ENCODE data around the gene PKP4. TPM values are rescaled to one million over a fixed set of nuclear protein-coding genes. Genes with fewer than 3 reads are reported as not detected.
"Not testable (repeated sequence)": the region's sequence is repeated elsewhere in the genome, so short reads cannot be mapped to it uniquely, and the experiment has no call there.

PKP4 gene
- total RNA-seq, 1 donor from 2014 or later = 42.4 TPM

DNA sequence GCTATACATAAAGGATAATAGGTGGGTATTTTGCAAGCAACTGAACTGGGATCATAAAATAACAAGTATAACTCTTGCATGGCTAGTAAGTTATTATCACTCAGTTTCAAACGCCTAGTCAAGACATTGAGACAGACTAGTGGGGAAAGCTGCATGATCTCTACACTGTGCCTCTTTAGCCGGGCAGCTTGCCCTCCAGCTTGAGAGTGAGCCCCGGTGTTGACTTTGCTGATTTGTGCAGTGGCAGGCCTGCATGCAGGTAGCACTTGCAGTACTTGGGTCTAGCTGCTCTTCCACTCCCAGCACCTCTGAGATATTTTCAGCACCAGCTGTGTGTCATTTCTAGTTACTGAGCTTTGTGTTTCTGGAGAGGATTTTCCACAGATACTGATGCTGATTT, 219.5 kb downstream of the PKP4 start:
- no peak for DNase-seq (ENCODE audit: low spot score)

DNA sequence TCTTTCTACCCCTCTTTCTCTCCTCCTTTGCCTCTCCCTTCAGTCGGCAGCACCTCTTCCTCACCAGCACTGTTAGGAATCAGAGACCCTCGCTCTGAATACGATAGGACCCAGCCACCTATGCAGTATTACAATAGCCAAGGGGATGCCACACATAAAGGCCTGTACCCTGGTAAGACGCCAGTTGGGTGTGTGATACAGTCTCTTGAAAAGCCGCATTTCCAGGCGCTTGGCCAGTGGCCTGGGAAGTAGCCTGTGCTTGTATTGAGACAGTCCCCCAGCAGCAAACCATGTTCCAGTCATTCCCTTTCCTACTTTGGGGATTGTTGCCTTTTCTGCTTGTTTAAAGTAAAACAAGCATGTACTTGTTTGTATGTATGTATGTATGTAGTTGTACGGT, 219.9 kb downstream of the PKP4 start:
- no peak for DNase-seq (ENCODE audit: low spot score)

DNA sequence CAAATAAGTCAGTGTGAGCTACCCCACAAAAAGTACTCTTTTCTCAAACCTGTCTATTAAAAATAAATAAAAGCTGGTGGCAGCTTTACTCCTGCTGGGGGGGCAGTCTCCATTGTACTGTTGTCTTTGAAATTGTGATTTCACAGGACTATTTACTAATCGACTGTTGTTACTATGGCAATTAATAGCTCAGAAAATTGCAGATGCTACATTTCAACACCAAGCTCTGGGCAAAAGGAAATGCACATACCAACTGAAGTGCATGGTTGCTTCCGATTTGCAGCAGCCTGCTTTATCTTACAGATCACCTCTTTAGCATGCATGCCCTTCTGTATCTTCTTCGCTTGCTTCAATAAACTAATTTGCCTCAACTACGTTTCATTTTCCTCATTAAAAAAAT, 220.8 kb downstream of the PKP4 start:
- DNase-seq (ENCODE audit: low spot score) = no peak

DNA sequence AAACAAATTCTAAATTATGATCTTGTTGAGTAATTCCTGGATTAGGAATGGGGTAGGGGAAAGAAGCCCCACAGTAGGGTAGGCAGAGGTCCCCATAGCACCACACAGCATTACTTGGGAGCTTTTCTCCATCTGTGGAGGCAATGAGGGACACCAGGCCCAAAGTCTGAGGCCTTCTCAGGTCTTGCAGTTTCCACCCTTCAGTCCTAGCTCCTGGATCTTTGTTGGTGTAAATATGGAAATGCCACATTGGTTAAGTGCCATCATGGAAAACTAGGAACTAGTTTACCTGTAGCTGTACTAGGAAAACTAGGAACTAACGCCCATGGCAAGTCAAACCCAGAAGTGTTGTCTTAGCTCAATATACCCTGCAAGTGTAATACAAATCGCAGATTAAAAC, 225.1 kb downstream of the PKP4 start:
- no peak for DNase-seq (ENCODE audit: low spot score)

DNA sequence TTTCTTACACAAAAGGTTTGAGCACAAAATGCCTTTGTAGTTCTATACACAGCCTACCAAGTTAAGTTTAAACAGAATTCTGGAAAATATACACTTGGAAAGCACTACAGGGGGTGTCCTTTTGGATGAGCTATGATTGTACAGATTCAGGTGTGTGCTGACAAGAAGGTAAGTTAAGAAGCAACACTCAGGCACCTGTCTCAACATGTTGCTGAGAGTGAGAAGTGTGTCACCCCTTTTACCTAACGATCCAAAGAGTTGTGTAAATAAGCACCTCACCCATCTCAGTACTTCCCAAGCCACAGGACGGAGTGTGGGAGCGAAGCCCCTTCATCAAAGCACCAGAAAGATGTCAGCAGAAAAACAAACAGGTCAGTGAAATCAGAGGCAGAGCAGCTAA, 228.9 kb downstream of the PKP4 start:
- no peak for DNase-seq (ENCODE audit: low spot score)

DNA sequence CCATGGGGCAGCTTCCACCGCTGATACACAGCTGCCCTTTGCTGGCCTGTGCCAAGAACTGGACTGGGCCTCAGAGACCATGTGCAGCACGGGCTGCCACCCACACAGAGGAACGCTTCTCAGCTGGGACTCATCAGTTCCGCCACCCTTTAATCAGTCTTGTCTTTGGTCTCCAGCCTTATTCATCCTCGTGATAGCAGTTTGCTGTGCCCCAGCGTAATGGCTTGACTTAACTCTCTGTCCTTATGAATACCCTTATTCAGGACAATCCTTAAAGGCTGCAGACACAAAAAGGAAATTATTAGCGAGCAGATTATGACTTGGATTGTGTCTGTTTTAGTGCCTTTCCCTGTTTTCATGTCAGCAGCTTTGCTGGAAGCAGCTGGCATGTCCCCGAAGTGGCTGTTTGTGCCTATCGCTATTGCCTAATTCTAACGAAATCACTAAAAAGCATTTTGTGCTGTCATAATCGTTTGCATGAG, 229.5 kb downstream of the PKP4 start:
- no peak for DNase-seq (ENCODE audit: low spot score)

DNA sequence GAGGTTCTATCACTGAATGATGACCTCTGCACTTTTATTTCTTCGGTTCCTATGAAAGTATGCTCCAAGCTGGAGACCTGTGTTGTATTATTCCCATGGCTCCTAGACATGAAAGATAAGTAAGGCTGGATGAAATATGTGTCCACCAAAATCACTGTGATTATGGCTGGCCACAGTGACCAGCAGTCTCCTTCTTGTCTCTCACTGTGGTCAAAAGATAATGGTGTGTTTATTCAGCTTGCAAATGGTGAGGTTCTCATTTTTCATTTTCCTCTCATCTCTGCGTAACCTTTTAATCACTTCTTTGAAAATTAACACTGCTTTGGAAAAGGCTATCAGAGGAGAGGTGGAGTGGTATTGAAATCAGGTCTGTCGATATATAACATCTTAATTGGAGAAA, 230.6 kb downstream of the PKP4 start:
- DNase-seq (ENCODE audit: low spot score) = no peak

DNA sequence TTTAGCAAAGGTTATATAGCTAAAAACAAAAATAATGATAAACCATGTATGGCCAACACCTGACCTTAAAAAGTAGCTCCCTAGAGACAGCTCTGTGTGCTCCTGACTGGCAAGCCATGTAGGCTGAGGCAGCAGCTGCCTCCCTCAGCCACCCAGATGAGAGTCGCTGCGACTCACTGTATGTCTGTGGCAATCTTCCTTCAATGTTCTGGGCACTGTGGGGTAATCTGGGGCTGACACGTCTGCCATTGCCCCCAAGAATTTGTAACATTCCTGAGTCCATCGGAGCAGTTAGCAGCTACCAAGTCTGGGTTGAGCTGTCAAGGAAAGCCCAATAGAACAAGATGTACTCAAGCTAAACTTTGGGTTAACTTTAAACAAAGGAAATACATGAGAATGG, 232.0 kb downstream of the PKP4 start:
- DNase-seq (ENCODE audit: low spot score) = no peak

DNA sequence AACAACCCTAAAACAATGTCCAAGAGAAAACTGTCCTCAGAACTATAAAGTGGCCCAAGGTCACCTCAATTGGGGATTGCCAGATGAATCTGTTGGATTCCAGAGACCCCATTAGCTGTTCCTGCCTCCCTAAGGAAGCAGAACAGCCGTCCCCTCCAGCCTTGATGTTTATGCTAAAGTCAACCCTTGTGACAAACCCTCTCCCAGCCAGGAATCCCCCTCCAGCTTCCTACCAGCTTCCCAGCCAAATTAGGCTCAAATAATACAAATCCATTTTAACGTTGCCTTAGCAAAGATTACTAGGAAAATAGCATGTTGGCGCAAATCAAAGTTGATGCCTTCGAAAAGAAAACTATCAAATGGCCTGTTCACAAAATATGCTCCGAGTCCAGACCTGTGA, 232.6 kb downstream of the PKP4 start:
- DNase-seq (ENCODE audit: low spot score) = no peak

DNA sequence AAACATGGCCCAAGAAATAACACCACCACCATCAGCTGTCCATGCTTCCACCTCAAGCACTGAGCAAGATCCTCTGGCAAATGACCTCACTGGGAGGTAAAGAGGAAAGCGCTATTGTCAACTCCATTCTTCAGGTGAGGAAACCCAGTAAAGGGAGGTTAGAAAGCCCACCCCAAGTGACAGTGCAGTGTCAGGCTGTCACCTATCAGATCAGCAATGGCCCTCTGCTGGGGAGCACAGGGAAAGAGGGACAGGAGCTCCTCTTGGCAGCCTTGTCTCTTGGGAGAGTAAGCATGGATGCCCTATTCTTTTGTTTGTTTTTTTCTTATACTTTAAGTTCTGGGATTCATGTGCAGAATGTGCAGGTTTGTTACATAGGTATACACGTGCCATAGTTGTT, 234.1 kb downstream of the PKP4 start:
- DNase-seq (ENCODE audit: low spot score) = no peak

DNA sequence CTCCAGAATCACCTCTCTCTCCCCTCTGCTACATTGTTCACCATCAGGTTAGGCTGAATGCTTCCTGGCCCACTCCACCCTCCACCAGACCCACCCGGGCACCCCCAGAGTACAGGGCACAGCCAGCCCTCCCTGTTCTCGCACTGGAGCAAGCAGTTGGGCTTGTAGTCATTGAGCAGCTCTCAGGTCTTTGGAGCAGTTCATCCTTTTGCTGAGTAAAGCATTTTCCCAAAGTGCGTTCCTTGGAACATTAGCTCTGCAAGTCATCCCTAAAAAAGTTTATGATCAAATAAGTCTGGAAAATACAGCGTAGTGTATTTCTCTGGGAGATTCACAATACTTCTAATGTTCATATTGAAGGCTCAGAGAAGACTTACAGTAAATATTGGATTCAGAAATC, 234.9 kb downstream of the PKP4 start:
- DNase-seq (ENCODE audit: low spot score) = no peak

DNA sequence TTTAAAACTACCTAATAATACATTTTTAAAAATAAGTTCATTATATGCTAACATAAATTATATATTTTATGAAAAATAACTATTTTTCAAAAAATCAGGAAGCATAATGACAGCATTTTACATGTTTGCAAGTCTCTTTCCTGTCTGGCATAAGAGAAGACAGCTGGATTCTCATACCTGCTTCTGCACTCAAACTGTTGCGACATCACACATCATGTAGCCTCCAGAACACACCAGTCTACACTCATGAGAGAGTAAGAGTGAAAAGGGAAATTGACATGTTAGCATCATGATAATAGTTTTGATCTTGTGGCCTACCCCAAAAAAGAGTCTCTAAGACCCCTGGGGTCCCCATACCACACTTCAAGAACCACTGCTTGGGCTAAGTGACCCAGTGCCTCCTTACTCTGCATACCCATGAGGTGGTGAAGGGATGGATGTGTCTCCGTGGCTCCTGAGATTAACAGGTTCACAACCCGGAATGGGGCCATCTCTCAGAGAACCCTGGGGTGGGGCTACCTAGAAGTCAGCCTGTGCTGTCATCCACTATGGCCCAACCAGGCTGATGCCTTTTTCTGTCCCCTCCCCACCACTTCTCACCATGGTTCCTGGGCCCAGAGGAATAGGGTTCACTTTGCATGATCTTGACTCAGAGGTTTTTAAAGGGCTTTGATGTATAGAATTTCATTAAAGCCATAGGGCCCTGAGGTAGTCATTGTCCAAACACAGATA, 235.8 kb downstream of the PKP4 start:
- no peak for DNase-seq (ENCODE audit: low spot score)

DNA sequence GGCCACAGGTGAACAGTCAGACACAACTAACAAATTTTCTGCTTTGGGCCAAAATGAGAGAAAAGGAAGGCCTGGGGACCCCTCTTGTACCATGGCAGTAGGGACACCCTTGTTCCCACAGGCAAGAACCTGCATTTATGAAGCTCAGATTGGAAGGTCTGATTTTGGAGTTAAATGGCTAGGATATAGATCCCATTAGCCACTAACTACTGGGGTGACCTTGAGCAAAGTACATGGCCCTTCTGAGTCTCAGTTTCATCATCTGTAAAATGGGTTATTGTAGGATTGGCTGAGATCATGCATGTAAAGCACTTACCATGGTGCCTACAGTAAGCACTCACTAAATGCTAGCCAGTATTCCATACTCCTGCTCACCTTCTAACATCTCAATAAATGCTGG, 236.7 kb downstream of the PKP4 start:
- no peak for DNase-seq (ENCODE audit: low spot score)

DNA sequence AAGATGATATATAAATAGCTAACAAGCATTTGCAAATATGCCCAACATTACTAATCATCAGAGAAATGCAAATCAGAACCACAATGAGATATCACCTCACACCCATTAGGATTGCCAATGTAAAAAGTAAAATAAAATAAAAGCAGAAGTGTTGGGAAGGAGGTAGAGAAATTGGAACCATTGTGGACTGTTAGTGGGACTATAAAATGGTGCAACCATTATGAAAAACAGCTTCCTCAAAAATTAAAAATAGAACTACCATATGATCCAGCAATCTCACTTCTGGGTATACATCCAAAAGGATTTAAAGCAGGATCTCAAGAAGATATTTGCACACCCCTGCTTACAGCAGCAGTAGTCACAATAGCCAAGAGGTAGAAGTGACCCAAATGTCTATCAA, 238.6 kb downstream of the PKP4 start:
- no peak for DNase-seq (ENCODE audit: low spot score)

DNA sequence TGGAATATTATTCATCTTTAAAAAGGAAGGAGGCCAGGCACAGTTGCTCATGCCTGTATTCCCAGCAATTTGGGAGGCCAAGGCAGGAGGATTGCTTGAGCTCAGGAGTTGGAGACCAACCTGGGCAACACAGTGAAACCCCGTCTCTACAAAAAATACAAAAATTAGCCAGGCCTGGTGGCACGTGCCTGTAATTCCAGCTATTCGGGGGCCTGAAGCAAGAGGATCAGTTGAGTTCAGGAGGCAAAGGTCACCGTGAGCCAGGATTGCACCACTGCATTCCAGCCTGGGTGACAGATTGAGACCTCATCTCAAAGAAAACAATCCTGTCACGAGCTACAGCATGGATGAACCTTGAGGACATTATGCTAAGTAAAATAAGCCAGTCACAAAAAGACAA, 239.0 kb downstream of the PKP4 start:
- DNase-seq (ENCODE audit: low spot score) = not testable (repeated sequence)

DNA sequence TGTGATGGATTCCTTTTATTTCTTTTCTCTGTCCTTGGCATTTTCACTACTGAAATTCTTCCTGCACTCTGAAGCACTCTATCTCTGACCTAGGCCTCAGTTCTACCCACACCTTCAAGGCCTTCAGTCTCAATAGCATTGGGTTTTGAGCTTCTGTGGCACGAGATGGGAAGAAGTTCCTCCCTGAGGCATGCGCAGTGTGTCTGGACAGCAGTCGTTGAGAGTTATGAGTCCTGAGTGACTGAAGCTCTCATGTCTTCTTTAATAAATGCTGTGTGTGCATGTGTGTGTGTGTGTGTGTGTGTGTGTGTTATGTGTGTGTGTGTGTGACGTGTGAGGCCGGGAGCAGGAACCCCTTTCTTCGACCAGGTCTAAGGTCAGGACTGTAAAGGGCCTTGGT, 242.6 kb downstream of the PKP4 start:
- no peak for DNase-seq (ENCODE audit: low spot score)

DNA sequence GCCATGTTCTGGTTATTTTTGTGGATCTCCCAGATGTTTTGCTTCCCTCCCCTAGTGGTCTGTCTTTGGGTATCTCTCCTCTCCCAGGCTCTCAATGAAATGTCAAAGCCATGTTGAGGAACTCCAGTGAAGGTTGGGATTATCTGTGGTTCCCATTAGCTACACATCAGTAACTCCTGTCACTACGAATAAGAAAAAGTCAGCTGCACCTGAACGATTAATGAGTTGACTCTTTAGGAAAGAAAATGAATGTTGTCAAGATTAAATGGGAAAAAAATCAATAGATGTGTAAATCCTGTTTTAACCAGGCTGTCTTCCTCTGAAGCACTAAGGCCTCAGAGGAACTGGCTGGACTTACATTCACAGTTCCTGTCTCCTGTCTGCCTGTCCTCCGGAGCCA, 244.3 kb downstream of the PKP4 start:
- no peak for DNase-seq (ENCODE audit: low spot score)

DNA sequence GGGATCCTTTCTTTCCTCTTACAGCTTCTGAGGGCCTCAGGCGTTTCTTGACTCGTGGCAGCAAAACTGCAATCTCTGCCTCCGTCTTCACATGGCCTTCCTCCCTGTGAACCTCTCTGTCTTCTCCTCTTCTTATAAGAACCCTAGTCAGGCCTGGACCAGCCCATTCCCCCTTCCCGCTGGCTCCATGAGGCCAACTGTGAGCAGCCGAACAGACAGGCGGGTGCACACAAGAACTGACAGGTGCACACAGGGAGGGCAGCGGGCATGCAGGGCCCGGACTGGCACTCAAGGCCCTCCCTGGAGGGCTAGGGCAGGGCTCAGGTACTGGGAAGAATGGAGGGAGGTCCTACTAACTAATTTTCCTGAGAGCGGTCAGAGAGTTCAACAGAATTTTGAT, 246.0 kb downstream of the PKP4 start:
- DNase-seq (ENCODE audit: low spot score) = no peak

DNA sequence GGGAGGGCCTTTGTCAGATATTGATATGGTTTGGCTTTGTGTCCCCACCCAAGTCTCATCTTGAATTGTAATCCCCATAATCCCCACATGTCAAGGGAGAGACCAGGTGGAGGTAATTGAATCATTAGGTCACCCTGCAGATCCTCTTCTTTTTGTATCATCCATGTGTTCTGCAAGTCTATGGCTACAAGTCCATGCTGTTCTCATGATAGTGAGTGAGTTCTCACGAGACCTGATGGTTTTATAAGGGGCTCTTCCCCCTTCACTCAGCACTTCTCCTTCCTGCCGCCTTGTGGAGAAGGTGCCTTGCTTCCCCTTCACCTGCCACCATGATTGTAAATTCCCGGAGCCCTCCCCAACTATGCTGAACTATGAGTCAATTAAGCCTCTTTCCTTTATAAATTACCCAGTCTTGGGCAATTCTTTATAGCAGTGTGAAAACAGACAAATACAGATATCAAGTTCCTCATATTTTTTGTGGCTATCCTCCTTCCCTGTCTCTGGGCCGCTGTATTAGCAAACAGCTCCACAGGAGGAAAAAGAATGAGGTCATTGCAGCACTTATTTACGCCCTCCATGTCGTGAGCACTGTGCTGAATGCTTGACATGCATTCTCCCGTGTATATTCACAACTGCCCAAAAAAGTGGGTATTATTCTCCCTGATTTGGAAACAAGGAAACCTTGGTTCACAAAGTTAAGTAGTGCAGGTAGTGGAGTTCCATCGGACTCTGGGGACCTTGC, 248.1 kb downstream of the PKP4 start:
- DNase-seq (ENCODE audit: low spot score) = not testable (repeated sequence)

DNA sequence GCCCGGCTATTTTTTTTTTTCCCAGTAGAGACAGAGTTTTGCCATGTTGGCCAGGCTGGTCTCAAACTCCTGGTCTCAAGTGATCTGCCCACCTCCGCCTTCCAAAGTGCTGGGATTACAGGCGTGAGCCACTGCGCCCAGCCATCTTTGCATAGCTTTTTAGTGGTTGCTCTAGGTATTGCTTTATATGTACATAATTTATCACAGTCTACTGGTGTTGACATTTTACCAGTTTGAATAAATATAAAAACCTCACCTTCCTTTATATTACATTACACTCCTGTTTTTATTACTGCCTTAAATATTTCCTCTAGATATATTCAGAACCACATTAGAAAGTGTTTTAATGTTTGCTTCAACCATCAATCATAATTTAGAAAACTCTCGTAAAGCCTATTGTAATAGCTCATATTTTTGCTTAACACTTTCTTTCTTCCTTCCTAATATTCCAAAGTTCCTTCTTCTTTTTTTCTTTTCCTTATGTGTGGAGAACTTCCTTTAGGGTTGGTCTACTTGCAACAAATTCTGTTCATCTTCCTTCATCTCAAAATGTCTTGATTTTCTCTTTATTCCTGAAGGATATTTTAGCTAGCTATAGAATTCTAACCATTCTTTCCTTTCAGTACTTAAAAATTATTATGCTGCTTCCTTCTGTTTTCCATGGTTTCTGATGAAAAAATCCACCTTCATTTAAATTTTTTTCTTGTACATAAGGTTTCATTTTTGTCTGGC, 256.2 kb downstream of the PKP4 start:
- no peak for DNase-seq (ENCODE audit: low spot score)

DNA sequence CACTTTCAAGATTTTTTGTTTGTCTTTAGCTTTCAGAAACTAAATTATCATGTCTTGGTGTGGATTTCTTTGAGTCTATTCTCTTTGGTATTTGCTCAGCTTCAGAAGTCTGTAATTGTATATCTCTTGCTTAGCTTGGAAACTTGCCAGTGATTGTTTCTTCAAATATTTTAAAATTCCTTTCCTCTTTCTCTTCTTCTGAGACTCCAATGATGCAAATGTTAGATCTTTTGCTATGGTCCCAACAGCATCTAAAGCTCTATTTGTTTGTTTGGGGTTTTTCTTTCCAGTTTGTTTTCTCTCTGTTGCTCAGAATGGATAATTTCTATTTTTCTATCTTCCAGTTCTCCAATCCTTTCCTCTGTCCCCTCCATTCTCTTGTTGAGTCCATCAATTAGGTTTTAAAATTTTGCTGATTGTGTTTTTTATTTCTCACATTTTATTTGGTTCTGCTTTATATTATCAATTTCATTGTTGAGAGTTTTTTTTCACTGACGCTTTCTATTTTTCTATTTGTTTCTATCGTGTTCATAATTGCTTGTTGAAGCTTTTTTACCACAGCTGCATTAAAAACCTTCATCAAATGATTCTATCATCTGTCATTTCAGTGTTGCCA, 256.9 kb downstream of the PKP4 start:
- DNase-seq (ENCODE audit: low spot score) = no peak

DNA sequence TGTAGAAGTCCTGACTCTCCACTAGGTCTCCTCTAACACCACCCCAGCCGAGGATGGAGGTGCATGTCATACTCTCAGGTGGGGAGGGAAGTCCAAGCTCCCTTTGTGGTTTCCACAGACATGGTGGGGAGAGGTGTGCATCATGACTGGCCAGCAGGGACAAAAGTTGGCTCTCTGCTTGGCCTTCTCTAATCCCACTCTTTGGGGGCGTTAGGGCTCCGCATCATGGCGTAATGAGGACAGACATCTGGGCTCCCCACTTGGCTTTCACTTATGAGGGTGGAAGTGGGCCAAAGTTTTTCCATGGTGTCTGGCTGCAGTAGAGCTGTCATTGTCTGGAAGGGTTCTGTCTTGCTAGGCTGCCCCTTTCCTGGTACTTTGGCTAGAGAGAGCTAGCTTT, 257.7 kb downstream of the PKP4 start:
- no peak for DNase-seq (ENCODE audit: low spot score)

All from mesenteric fat pad (tissue), 1 donor.